Liver (tissue), 9 donors: ENCODE data around the gene UBE3A. TPM values are rescaled to one million over a fixed set of nuclear protein-coding genes. Genes with fewer than 3 reads are reported as not detected.
"Not testable (repeated sequence)": the region's sequence is repeated elsewhere in the genome, so short reads cannot be mapped to it uniquely, and the experiment has no call there.

Experiments used
- DNase-seq: peaks from one replicate; pipeline ENCODE4 v3.0.0-alpha.2; 2017; ENCODE audit warnings: low spot score
- H3K27ac ChIP-seq, 2 donors: one replicate each; pipeline ENCODE4 v1.7.0; 2013; ENCODE audit warnings: inconsistent platforms in 2 of 2, low read length in 2 of 2, control low read depth in 1 of 2, low read depth in 1 of 2, mild to moderate bottlenecking in 1 of 2
- H3K27me3 ChIP-seq, 4 donors: one replicate each; pipeline versions ENCODE4 v1.6.1 to v1.7.0; 2013; ENCODE audit warnings: low read length in 3 of 4, inconsistent platforms in 1 of 4, mild to moderate bottlenecking in 1 of 4, moderate library complexity in 1 of 4; ENCODE audit not compliant: control insufficient read depth in 4 of 4, insufficient read depth in 4 of 4
- H3K36me3 ChIP-seq, 4 donors: one replicate each; pipeline versions ENCODE4 v1.6.1 to v1.7.0; 2013; ENCODE audit warnings: low read length in 3 of 4, mild to moderate bottlenecking in 3 of 4, low read depth in 1 of 4, moderate library complexity in 1 of 4; ENCODE audit not compliant: control insufficient read depth in 4 of 4, insufficient read depth in 3 of 4
- H3K4me1 ChIP-seq, 4 donors: one replicate each; pipeline versions ENCODE4 v1.6.1 to v1.7.0; 2013; ENCODE audit warnings: low read length in 3 of 4, mild to moderate bottlenecking in 3 of 4, moderate library complexity in 1 of 4; ENCODE audit not compliant: control insufficient read depth in 4 of 4, insufficient read depth in 4 of 4
- H3K4me3 ChIP-seq, 3 donors: one replicate each; pipeline versions ENCODE4 v1.6.1 to v1.7.0; 2013; ENCODE audit warnings: low read length in 3 of 3, control low read depth in 1 of 3, low read depth in 1 of 3, mild to moderate bottlenecking in 1 of 3
- H3K9ac ChIP-seq, 2 donors: one replicate each; pipeline ENCODE4 v1.7.0; 2013; ENCODE audit warnings: low read length in 2 of 2, mild to moderate bottlenecking in 2 of 2, moderate library complexity in 2 of 2, control low read depth in 1 of 2, low read depth in 1 of 2
- H3K9me3 ChIP-seq, 4 donors: one replicate each; pipeline versions ENCODE4 v1.6.1 to v1.7.0; 2013; ENCODE audit warnings: low read length in 3 of 4; ENCODE audit not compliant: control insufficient read depth in 4 of 4
- CTCF ChIP-seq: fragments of 150-350 bp; IDR thresholded peaks from 2 replicates; pipeline ENCODE4 v1.5.1; 2017; ENCODE audit warnings: improper control_type of control experiment, low read depth, low read length; ENCODE audit not compliant: missing input control
- HNF4A ChIP-seq, 2 donors: conservative IDR thresholded peaks; 2 replicates each; pipeline ENCODE4 v1.6.1; 2016; ENCODE audit warnings: antibody characterized with exemption in 2 of 2, mild to moderate bottlenecking in 2 of 2
- JUND ChIP-seq, 2 donors: IDR thresholded peaks; 2 replicates each; pipeline ENCODE4 v1.6.1; 2016; ENCODE audit warnings: antibody characterized with exemption in 2 of 2
- MAX ChIP-seq: IDR thresholded peaks from 2 replicates; pipeline ENCODE4 v1.6.1; 2016; ENCODE audit warnings: antibody characterized with exemption
- NR2F2 ChIP-seq: IDR thresholded peaks from 2 replicates; pipeline ENCODE4 v1.6.1; 2016; ENCODE audit warnings: antibody characterized with exemption
- RXRA ChIP-seq, 2 donors: IDR thresholded peaks; 2 replicates each; pipeline ENCODE4 v1.6.1; 2017 to 2018; ENCODE audit warnings: antibody characterized with exemption in 2 of 2, mild to moderate bottlenecking in 1 of 2
- TAF1 ChIP-seq: conservative IDR thresholded peaks from 2 replicates; pipeline ENCODE4 v1.6.1; 2016; ENCODE audit warnings: antibody characterized with exemption, mild to moderate bottlenecking
- YY1 ChIP-seq: IDR thresholded peaks from 2 replicates; pipeline ENCODE4 v1.6.1; 2016; ENCODE audit warnings: antibody characterized with exemption, mild to moderate bottlenecking
- WGBS: extraction: QIAGEN DNeasy Blood & Tissue Kit; methylation state at CpG from one replicate; pipeline ENCODE4 v1.1.7; 2013; 5-methylcytosine and 5-hydroxymethylcytosine counted together
- polyA plus RNA-seq, 2 donors: library from polyadenylated mRNA; stranded (reverse) in 1 of 2; unstranded in 1 of 2; fragments of 200-250 nt in 1 of 2; fragments of >200 nt in 1 of 2; fragmentation: Nextera tagmentation in 1 of 2; extraction: Ambion mirVana in 1 of 2; gene quantifications; one replicate each; pipeline versions ENCODE4 v1.2.1 to v1.2.3, GENCODE V29; 2013 to 2015
- total RNA-seq, 2 donors: library from RNA; depleted of rRNA; stranded (reverse); fragments of >200 nt; gene quantifications; one replicate each; pipeline ENCODE4 v1.2.3, GENCODE V29; 2014
- TF ChIP-seq, protein P1 (sequence below): IDR thresholded peaks from 2 replicates; pipeline ENCODE4 v1.6.1; 2016; ENCODE audit warnings: antibody characterized with exemption
- TF ChIP-seq, protein P2 (sequence below): IDR thresholded peaks from 2 replicates; pipeline ENCODE4 v1.6.1; 2016; ENCODE audit warnings: antibody characterized with exemption, mild to moderate bottlenecking
- TF ChIP-seq, protein P3 (sequence below): IDR thresholded peaks from 2 replicates; pipeline ENCODE4 v1.6.1; 2016; ENCODE audit warnings: antibody characterized with exemption
- donor health status: healthy.
- donor health status: healthy.
- donor health status: healthy.
- donor health status: healthy.
- donor health status: healthy.

The UBE3A gene
- total and polyA plus RNA-seq, 4 donors, result 12.9 to 58.4 (median 38.2) TPM

- H3K4me1 ChIP-seq, result peaks cover 0 to 24% (median 6%) of the 10 kb centered on the region in 4 donors
Measured at GRCh38 chr15:25410649-25411048, 28.2 kb downstream of the UBE3A start.

DNA sequence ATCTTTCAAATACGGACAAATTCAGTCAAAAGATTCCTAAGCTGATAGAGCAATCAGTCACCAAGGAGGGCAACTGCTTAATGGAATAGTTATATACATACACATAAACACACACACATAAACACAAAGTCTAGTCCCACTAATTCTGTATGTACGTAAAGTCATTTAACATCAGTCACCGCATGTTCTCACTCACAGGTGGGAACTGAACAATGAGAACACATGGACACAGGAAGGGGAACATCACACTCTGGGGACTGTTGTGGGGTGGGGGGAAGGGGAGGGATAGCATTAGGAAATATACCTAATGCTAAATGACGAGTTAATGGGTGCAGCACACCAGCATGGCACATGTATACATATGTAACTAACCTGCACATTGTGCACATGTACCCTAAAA lies 29.1 kb downstream of the UBE3A start:
- not testable (repeated sequence) for H3K36me3 ChIP-seq, H3K9ac ChIP-seq, DNase-seq, H3K27ac ChIP-seq, H3K27me3 ChIP-seq, H3K9me3 ChIP-seq, H3K4me3 ChIP-seq
- H3K4me1 ChIP-seq, result peaks cover 0 to 24% (median 6%) of the 10 kb centered on the region in 4 donors
- WGBS, result 88% methylated on average over 4 of the region's 4 CpGs

More at GRCh38 chr15:25410649-25411048, 28.2 kb downstream of the UBE3A start:
- Histone ChIP-seq H3K9me3 (no peaks in the 10 kb centered on the region), H3K36me3 (no peaks in the 10 kb centered on the region), H3K27me3 (no peaks in the 10 kb centered on the region), H3K9ac (no peak overlapping the region), H3K27ac (no peak overlapping the region), H3K4me3 (no peak overlapping the region)
- DNase-seq, result no peak
- 96% methylated on average over 2 of the region's 2 CpGs for WGBS
- no peak for TF ChIP-seq NR2F2
- no peak for TF ChIP-seq HNF4A (conservative IDR thresholded peaks at IDR 0.05)
- TF ChIP-seq JUND (IDR thresholded peaks at IDR 0.05), result no peak
- TF ChIP-seq TAF1, result no peak
- TF ChIP-seq, protein P1, sequence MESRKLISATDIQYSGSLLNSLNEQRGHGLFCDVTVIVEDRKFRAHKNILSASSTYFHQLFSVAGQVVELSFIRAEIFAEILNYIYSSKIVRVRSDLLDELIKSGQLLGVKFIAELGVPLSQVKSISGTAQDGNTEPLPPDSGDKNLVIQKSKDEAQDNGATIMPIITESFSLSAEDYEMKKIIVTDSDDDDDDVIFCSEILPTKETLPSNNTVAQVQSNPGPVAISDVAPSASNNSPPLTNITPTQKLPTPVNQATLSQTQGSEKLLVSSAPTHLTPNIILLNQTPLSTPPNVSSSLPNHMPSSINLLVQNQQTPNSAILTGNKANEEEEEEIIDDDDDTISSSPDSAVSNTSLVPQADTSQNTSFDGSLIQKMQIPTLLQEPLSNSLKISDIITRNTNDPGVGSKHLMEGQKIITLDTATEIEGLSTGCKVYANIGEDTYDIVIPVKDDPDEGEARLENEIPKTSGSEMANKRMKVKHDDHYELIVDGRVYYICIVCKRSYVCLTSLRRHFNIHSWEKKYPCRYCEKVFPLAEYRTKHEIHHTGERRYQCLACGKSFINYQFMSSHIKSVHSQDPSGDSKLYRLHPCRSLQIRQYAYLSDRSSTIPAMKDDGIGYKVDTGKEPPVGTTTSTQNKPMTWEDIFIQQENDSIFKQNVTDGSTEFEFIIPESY, result no peak
- TF ChIP-seq YY1, result no peak
- no peak for TF ChIP-seq MAX
- no peak for TF ChIP-seq RXRA (IDR thresholded peaks at IDR 0.05)
- TF ChIP-seq, protein P2, sequence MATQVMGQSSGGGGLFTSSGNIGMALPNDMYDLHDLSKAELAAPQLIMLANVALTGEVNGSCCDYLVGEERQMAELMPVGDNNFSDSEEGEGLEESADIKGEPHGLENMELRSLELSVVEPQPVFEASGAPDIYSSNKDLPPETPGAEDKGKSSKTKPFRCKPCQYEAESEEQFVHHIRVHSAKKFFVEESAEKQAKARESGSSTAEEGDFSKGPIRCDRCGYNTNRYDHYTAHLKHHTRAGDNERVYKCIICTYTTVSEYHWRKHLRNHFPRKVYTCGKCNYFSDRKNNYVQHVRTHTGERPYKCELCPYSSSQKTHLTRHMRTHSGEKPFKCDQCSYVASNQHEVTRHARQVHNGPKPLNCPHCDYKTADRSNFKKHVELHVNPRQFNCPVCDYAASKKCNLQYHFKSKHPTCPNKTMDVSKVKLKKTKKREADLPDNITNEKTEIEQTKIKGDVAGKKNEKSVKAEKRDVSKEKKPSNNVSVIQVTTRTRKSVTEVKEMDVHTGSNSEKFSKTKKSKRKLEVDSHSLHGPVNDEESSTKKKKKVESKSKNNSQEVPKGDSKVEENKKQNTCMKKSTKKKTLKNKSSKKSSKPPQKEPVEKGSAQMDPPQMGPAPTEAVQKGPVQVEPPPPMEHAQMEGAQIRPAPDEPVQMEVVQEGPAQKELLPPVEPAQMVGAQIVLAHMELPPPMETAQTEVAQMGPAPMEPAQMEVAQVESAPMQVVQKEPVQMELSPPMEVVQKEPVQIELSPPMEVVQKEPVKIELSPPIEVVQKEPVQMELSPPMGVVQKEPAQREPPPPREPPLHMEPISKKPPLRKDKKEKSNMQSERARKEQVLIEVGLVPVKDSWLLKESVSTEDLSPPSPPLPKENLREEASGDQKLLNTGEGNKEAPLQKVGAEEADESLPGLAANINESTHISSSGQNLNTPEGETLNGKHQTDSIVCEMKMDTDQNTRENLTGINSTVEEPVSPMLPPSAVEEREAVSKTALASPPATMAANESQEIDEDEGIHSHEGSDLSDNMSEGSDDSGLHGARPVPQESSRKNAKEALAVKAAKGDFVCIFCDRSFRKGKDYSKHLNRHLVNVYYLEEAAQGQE, result no peak

GRCh38 chr15:25408929-25409328 lies 29.9 kb downstream of the UBE3A start:
- Histone ChIP-seq H3K4me3 (no peak overlapping the region), H3K36me3 (peaks cover 0 to 5% (median 2%) of the 10 kb centered on the region in 4 donors), H3K27me3 (no peaks in the 10 kb centered on the region), H3K27ac (no peak overlapping the region), H3K9ac (no peak overlapping the region), H3K4me1 (peaks cover 0 to 21% (median 6%) of the 10 kb centered on the region in 4 donors), H3K9me3 (no peaks in the 10 kb centered on the region)
- DNase-seq, result no peak
- TF ChIP-seq CTCF (no peak), NR2F2 (no peak), RXRA (IDR thresholded peaks at IDR 0.05) (no peak)
- TF ChIP-seq, protein P3, sequence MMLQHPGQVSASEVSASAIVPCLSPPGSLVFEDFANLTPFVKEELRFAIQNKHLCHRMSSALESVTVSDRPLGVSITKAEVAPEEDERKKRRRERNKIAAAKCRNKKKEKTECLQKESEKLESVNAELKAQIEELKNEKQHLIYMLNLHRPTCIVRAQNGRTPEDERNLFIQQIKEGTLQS, result no peak
- WGBS, result 86% methylated on average over 2 of the region's 2 CpGs
